Gastrocnemius medialis (tissue), 4 donors: ENCODE measurements around the gene SLC1A7. TPM values are rescaled to one million over a fixed set of nuclear protein-coding genes. Genes with fewer than 3 reads are reported as not detected.

Experiments used
- ATAC-seq, 2 donors: fragments of 150-250 bp; one replicate each; pipeline ENCODE4 v1.9.1; 2016
- DNase-seq, 2 donors: peaks; one replicate each; pipeline ENCODE4 v3.0.0-alpha.2; 2019
- H3K27ac ChIP-seq, 4 donors: fragments of 200-600 bp; sonication (generic); 1 replicate in 1 of 4; 2 replicates in 3 of 4; pipeline ENCODE4 v1.5.1; 2016 to 2018; ENCODE audit warnings: mild to moderate bottlenecking in 2 of 4, moderate library complexity in 1 of 4
- H3K27me3 ChIP-seq, 3 donors: fragments of 200-600 bp; sonication (generic) in 2 of 3; 1 replicate in 1 of 3; 2 replicates in 2 of 3; pipeline versions ENCODE4 v1.5.1 to v1.6.0; 2016 to 2019; ENCODE audit warnings: mild to moderate bottlenecking in 1 of 3, moderate library complexity in 1 of 3
- H3K36me3 ChIP-seq, 2 donors: fragments of 200-600 bp; sonication (generic) in 1 of 2; one replicate each; pipeline ENCODE4 v1.5.1; 2017 to 2018
- H3K4me1 ChIP-seq, 2 donors: fragments of 200-600 bp; sonication (generic) in 1 of 2; one replicate each; pipeline ENCODE4 v1.5.1; 2016 to 2017; ENCODE audit warnings: mild to moderate bottlenecking in 2 of 2
- H3K4me3 ChIP-seq, 4 donors: fragments of 200-600 bp; sonication (generic) in 3 of 4; 1 replicate in 1 of 4; 2 replicates in 3 of 4; pipeline ENCODE4 v1.5.1; 2016 to 2019; ENCODE audit warnings: mild to moderate bottlenecking in 2 of 4
- H3K9me3 ChIP-seq, 3 donors: fragments of 200-600 bp; sonication (generic) in 2 of 3; 1 replicate in 1 of 3; 2 replicates in 2 of 3; pipeline ENCODE4 v1.5.1; 2016 to 2019
- CTCF ChIP-seq, 5 experiments: fragments of 450-650 bp in 3 of 5; fragments of 200-600 bp in 2 of 5; sonication (generic) in 2 of 5; IDR thresholded peaks in 4 of 5; conservative IDR thresholded peaks in 1 of 5; 1 replicate in 4 of 5; 2 replicates in 1 of 5; pipeline ENCODE4 v1.5.1; 2016 to 2019; ENCODE audit warnings: antibody characterized with exemption in 5 of 5, mild to moderate bottlenecking in 3 of 5, moderate library complexity in 3 of 5
- POLR2A ChIP-seq, 2 donors: fragments of 450-650 bp; IDR thresholded peaks; one replicate each; pipeline ENCODE4 v1.6.1; 2017; ENCODE audit warnings: antibody characterized with exemption in 2 of 2, mild to moderate bottlenecking in 2 of 2, moderate library complexity in 2 of 2
- in situ Hi-C, 4 donors: fragments of 200-750 bp; cut with MboI; loops; one replicate each; pipeline versions ENCODE4 v1.15.0 to v1.8.0; 2017; ENCODE audit warnings: low sequenced_read_pairs in 4 of 4
- intact Hi-C: fragments of 100-400 bp; cut with DNase I; formaldehyde crosslinking; loops from one replicate; pipeline ENCODE4 v1.15.1; 2023; ENCODE audit warnings: low total_unique reads
- total RNA-seq, 4 donors: library from RNA; depleted of rRNA; stranded (reverse); fragments of >200 nt; gene quantifications; one replicate each; pipeline versions ENCODE4 v1.1.0 to v1.2.3, GENCODE V29; 2016

SLC1A7 gene
- total RNA-seq, 4 donors from 2014 or later = 0.24 to 1.1 (median 0.25) TPM; not detected in 1

- no peak for ATAC-seq
- DNase-seq = no peak
- in situ Hi-C loops (no loop called here), intact Hi-C loops (no loop called here)
- Histone ChIP-seq H3K9me3 (no peaks in the 10 kb centered on the region), H3K4me1 (no peaks in the 10 kb centered on the region), H3K4me3 (no peak overlapping the region), H3K27me3 (no peaks in the 10 kb centered on the region), H3K36me3 (no peaks in the 10 kb centered on the region), H3K27ac (no peak overlapping the region)
- TF ChIP-seq CTCF (IDR thresholded peaks at IDR 0.05 in 4 of 5, conservative IDR thresholded peaks at IDR 0.05 in 1 of 5) = no peak
- no peak for TF ChIP-seq POLR2A (IDR thresholded peaks at IDR 0.05)
Measured at GRCh38 chr1:53086491-53087070, 55.9 kb downstream of the SLC1A7 start.

GRCh38 chr1:53085405-53085804 lies 57.0 kb downstream of the SLC1A7 start:
- Histone ChIP-seq H3K27ac (no peak overlapping the region), H3K4me1 (no peaks in the 10 kb centered on the region), H3K9me3 (no peaks in the 10 kb centered on the region), H3K36me3 (no peaks in the 10 kb centered on the region), H3K27me3 (no peaks in the 10 kb centered on the region), H3K4me3 (no peak overlapping the region)
- no peak for TF ChIP-seq CTCF (IDR thresholded peaks at IDR 0.05 in 4 of 5, conservative IDR thresholded peaks at IDR 0.05 in 1 of 5)
- no peak for TF ChIP-seq POLR2A (IDR thresholded peaks at IDR 0.05)
- in situ Hi-C loops = no loop called here
- DNase-seq = no peak
- no peak for ATAC-seq
- intact Hi-C loops = no loop called here

- H3K27ac ChIP-seq = no peak overlapping the region
- ATAC-seq (no peak), DNase-seq (no peak)
- in situ Hi-C loops (no loop called here), intact Hi-C loops (no loop called here)
- no peaks in the 10 kb centered on the region for H3K9me3 ChIP-seq
- TF ChIP-seq POLR2A (IDR thresholded peaks at IDR 0.05) (no peak), CTCF (IDR thresholded peaks at IDR 0.05 in 4 of 5, conservative IDR thresholded peaks at IDR 0.05 in 1 of 5) (no peak)
- no peaks in the 10 kb centered on the region for H3K4me1 ChIP-seq
- H3K36me3 ChIP-seq = no peaks in the 10 kb centered on the region
- H3K27me3 ChIP-seq = no peaks in the 10 kb centered on the region
- no peak overlapping the region for H3K4me3 ChIP-seq
Measured at GRCh38 chr1:53084589-53084971, 57.9 kb downstream of the SLC1A7 start.

- ATAC-seq = no peak
- no peaks in the 10 kb centered on the region for H3K27me3 ChIP-seq
- TF ChIP-seq CTCF (IDR thresholded peaks at IDR 0.05 in 4 of 5, conservative IDR thresholded peaks at IDR 0.05 in 1 of 5) (no peak), POLR2A (IDR thresholded peaks at IDR 0.05) (no peak)
- H3K4me1 ChIP-seq = no peaks in the 10 kb centered on the region
- H3K9me3 ChIP-seq = no peaks in the 10 kb centered on the region
- no peak for DNase-seq
- in situ Hi-C loops (no loop called here), intact Hi-C loops (no loop called here)
- H3K4me3 ChIP-seq = no peak overlapping the region
- H3K27ac ChIP-seq = no peak overlapping the region
- no peaks in the 10 kb centered on the region for H3K36me3 ChIP-seq
Measured at GRCh38 chr1:53083636-53084588, 58.5 kb downstream of the SLC1A7 start.
